CD4-positive, CD25-positive, alpha-beta regulatory T cell (primary cell): ENCODE results near the gene TCF4. TPM values are rescaled to one million over a fixed set of nuclear protein-coding genes. Genes with fewer than 3 reads are reported as not detected.
A peak's percentile ranks its signal among the peaks of the same experiment; 100 is the strongest.

Experiments
- ATAC-seq, 2 donors: fragments of 150-1000 bp; cut with Tn5 transposase; one replicate each; pipeline ENCODE4 v1.10.0; 2021; ENCODE audit warnings: low read depth in 2 of 2, moderate number of reproducible peaks in 2 of 2, moderate library complexity in 1 of 2
- DNase-seq, 3 donors: peaks; one replicate each; pipeline versions ENCODE4 v3.0.0 to v3.0.0-alpha.2; 2012 to 2022; ENCODE audit warnings: mixed read lengths in 1 of 3
- H3K27ac ChIP-seq: one replicate; pipeline ENCODE4 v1.7.0; 2013; ENCODE audit warnings: mild to moderate bottlenecking, low read length; ENCODE audit not compliant: insufficient read depth, poor library complexity, severe bottlenecking
- H3K27me3 ChIP-seq: one replicate; pipeline ENCODE4 v1.7.0; 2013; ENCODE audit warnings: low read length; ENCODE audit not compliant: control insufficient read depth, insufficient read depth
- H3K36me3 ChIP-seq: one replicate; pipeline ENCODE4 v1.7.0; 2013; ENCODE audit warnings: mild to moderate bottlenecking, low read length, moderate library complexity; ENCODE audit not compliant: control insufficient read depth, insufficient read depth
- H3K4me1 ChIP-seq: 2 replicates; pipeline ENCODE4 v1.7.0; 2013; ENCODE audit warnings: mild to moderate bottlenecking, low read length; ENCODE audit not compliant: insufficient read depth, control insufficient read depth, poor library complexity, severe bottlenecking
- H3K4me3 ChIP-seq: one replicate; pipeline ENCODE4 v1.7.0; 2013; ENCODE audit warnings: low read depth, mild to moderate bottlenecking, low read length, moderate library complexity
- H3K9me3 ChIP-seq, 2 experiments: 1 replicate in 1 of 2; 2 replicates in 1 of 2; pipeline ENCODE4 v1.7.0; 2013; ENCODE audit warnings: low read length in 2 of 2, mild to moderate bottlenecking in 1 of 2, moderate library complexity in 1 of 2; ENCODE audit not compliant: control insufficient read depth in 2 of 2
- H3K27ac Mint-ChIP-seq, 3 donors: one replicate each; pipeline ENCODE4 v1.8.0; 2020 to 2022; ENCODE audit warnings: mild to moderate bottlenecking in 3 of 3, mixed read lengths in 3 of 3, moderate library complexity in 2 of 3
- H3K27me3 Mint-ChIP-seq: one replicate; pipeline ENCODE4 v1.8.0; 2022; ENCODE audit warnings: mild to moderate bottlenecking, mixed read lengths
- H3K36me3 Mint-ChIP-seq: one replicate; pipeline ENCODE4 v1.8.0; 2020; ENCODE audit warnings: mixed read lengths
- H3K4me1 Mint-ChIP-seq, 4 donors: one replicate each; pipeline ENCODE4 v1.8.0; 2020 to 2022; ENCODE audit warnings: mixed read lengths in 4 of 4, mild to moderate bottlenecking in 1 of 4
- H3K4me3 Mint-ChIP-seq, 4 donors: one replicate each; pipeline ENCODE4 v1.8.0; 2020 to 2022; ENCODE audit warnings: mild to moderate bottlenecking in 4 of 4, mixed read lengths in 4 of 4, moderate library complexity in 3 of 4
- H3K9me3 Mint-ChIP-seq, 7 donors: one replicate each; pipeline ENCODE4 v1.8.0; 2020 to 2022; ENCODE audit warnings: mixed read lengths in 7 of 7, mild to moderate bottlenecking in 3 of 7, moderate library complexity in 2 of 7
- polyA plus RNA-seq, 4 donors: library from polyadenylated mRNA; unstranded; fragments of 300-500 nt; fragmentation: Illumina TruSeq; gene quantifications; one replicate each; pipeline ENCODE4 v1.2.3, GENCODE V29; 2021
- total RNA-seq: library from RNA; stranded (reverse); gene quantifications from one replicate; pipeline ENCODE4 v1.2.3, GENCODE V29; 2022

Gene TCF4
- total and polyA plus RNA-seq, 5 donors from 2014 or later: 0.06 to 2.4 (median 0.92) TPM

DNA sequence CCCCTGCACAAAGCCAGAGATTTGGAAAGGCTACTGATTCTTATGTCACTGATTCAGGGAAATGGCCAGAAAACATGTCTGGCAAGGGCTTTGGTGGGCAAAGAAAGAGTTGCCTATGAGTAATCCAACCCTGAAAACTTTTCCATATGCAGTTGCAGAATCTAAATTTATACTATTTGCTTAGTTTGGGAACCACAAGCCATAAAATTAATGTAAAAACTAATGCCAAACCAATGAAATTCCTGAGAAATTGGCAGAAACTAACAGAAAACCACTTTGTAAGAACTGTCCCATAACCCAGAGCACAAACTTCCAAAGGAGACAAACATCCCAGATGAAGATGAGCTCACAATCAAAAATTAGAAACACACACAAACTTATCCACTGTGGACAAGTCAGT lies 48.8 kb downstream of the TCF4 start:
- ATAC-seq (no peak), DNase-seq (no peak)
- Mint-ChIP-seq H3K4me3 (no peak overlapping the region), H3K27me3 (peaks cover 4% of the 10 kb centered on the region), H3K4me1 (no peaks in the 10 kb centered on the region), H3K27ac (no peak overlapping the region), H3K9me3 (peaks cover 0 to 7% (median 0%) of the 10 kb centered on the region in 7 donors), H3K36me3 (no peaks in the 10 kb centered on the region)
- Histone ChIP-seq H3K4me3 (no peak overlapping the region), H3K36me3 (no peaks in the 10 kb centered on the region), H3K9me3 (no peaks in the 10 kb centered on the region), H3K27me3 (no peaks in the 10 kb centered on the region), H3K4me1 (no peaks in the 10 kb centered on the region), H3K27ac (no peak overlapping the region)

DNA sequence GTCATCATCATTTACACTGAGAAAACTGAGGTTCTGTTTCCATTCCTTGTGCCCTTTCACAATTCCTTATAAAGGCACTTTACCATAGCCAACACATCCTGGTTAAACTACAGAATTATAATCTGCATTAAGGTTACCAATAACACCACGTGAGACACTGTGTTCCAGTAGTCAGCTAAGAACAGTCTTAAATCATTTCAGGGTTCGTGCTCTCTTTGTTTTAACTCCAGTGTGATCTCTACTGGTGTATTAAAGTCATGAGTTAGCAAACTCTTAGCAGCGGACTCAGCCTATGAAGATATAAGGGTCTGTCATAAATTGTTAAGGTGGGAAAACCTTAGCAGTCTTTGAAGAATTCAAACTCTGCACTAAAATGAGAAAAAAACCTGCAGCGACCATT lies 53.0 kb downstream of the TCF4 start:
- no peak overlapping the region for H3K27ac Mint-ChIP-seq
- DNase-seq: no peak
- Histone ChIP-seq H3K27me3 (no peaks in the 10 kb centered on the region), H3K4me3 (no peak overlapping the region), H3K9me3 (no peaks in the 10 kb centered on the region), H3K27ac (no peak overlapping the region), H3K4me1 (no peaks in the 10 kb centered on the region), H3K36me3 (no peaks in the 10 kb centered on the region)
- H3K27me3 Mint-ChIP-seq: no peaks in the 10 kb centered on the region
- H3K9me3 Mint-ChIP-seq: peaks cover 0 to 7% (median 2%) of the 10 kb centered on the region in 7 donors
- no peak overlapping the region for H3K4me3 Mint-ChIP-seq
- H3K4me1 Mint-ChIP-seq: no peaks in the 10 kb centered on the region
- no peak for ATAC-seq
- no peaks in the 10 kb centered on the region for H3K36me3 Mint-ChIP-seq

DNA sequence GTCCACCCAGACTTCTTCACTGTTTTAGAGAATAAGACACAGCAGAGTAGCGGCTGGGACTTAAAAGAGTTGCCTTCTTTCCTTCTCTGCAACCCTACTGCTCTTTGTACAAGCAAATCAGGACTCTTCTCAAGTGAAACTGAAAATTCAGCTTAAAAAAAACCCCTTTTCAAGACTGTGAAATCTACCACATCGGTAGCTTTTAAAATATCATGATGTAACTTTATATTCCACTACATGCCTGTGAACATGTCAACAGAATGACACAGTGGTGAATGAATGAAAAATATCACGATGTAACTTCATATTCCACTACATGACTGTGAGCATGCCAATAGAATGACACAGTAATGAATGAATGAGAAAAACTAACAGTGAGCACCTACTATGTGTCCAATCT lies 53.4 kb downstream of the TCF4 start:
- H3K36me3 Mint-ChIP-seq: no peaks in the 10 kb centered on the region
- no peaks in the 10 kb centered on the region for H3K9me3 ChIP-seq
- H3K27me3 ChIP-seq: no peaks in the 10 kb centered on the region
- H3K4me1 Mint-ChIP-seq: no peaks in the 10 kb centered on the region
- peaks cover 0 to 7% (median 2%) of the 10 kb centered on the region in 7 donors for H3K9me3 Mint-ChIP-seq
- H3K27me3 Mint-ChIP-seq: no peaks in the 10 kb centered on the region
- no peaks in the 10 kb centered on the region for H3K36me3 ChIP-seq
- no peak for ATAC-seq
- no peak overlapping the region for H3K4me3 ChIP-seq
- H3K27ac Mint-ChIP-seq: no peak overlapping the region
- H3K27ac ChIP-seq: no peak overlapping the region
- H3K4me3 Mint-ChIP-seq: no peak overlapping the region
- no peak for DNase-seq
- no peaks in the 10 kb centered on the region for H3K4me1 ChIP-seq

DNA sequence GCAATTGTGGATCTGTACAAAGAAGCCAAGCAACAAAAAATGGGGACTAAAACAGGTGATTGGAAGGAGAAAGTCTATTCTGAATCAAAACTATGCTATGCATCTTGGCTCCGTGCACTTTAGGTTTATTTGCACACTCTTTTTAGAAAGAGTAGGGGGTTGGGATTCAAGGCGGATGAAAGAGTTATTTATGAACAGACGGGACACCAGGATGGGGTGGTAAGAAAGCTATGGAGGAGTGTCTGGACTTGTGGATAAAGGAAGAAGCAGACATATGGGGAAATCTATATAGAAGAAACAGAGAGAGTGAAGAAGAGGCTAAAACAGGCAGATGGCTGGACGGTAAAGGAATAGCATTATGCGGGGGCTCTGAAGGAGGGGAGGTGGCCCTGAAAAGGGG lies 57.8 kb downstream of the TCF4 start:
- no peaks in the 10 kb centered on the region for H3K36me3 Mint-ChIP-seq
- Histone ChIP-seq H3K9me3 (no peaks in the 10 kb centered on the region), H3K4me3 (no peak overlapping the region), H3K27me3 (no peaks in the 10 kb centered on the region), H3K27ac (no peak overlapping the region), H3K36me3 (no peaks in the 10 kb centered on the region), H3K4me1 (no peaks in the 10 kb centered on the region)
- H3K4me1 Mint-ChIP-seq: no peaks in the 10 kb centered on the region
- ATAC-seq: no peak
- H3K9me3 Mint-ChIP-seq: peaks cover 0 to 5% (median 0%) of the 10 kb centered on the region in 7 donors
- DNase-seq: no peak
- no peak overlapping the region for H3K27ac Mint-ChIP-seq
- no peak overlapping the region for H3K4me3 Mint-ChIP-seq
- H3K27me3 Mint-ChIP-seq: no peaks in the 10 kb centered on the region

DNA sequence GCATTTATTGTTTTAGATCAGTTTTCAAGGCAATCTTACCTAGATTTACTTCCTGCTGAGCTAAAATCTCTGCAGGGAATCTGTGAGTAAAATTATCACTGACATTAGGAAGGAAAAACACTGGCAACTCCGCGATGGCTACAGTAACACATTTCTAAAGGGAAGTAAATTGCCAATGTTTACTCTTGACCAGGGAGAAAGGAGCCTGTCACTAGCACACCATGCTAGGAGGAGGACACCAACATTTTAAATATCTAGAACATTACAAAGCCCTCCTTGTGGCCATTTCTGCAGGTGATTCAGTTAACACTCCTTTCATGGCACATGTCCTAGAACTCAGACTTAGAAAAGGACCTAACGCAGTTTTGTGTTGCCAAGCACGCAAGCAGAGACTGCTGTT lies 58.4 kb downstream of the TCF4 start:
- Mint-ChIP-seq H3K36me3 (no peaks in the 10 kb centered on the region), H3K27me3 (no peaks in the 10 kb centered on the region), H3K4me3 (no peak overlapping the region), H3K27ac (no peak overlapping the region), H3K4me1 (no peaks in the 10 kb centered on the region), H3K9me3 (peaks cover 0 to 5% (median 0%) of the 10 kb centered on the region in 7 donors)
- no peaks in the 10 kb centered on the region for H3K36me3 ChIP-seq
- no peaks in the 10 kb centered on the region for H3K9me3 ChIP-seq
- H3K27me3 ChIP-seq: no peaks in the 10 kb centered on the region
- ATAC-seq (no peak), DNase-seq (no peak)
- no peak overlapping the region for H3K27ac ChIP-seq
- H3K4me3 ChIP-seq: no peak overlapping the region
- H3K4me1 ChIP-seq: no peaks in the 10 kb centered on the region

DNA sequence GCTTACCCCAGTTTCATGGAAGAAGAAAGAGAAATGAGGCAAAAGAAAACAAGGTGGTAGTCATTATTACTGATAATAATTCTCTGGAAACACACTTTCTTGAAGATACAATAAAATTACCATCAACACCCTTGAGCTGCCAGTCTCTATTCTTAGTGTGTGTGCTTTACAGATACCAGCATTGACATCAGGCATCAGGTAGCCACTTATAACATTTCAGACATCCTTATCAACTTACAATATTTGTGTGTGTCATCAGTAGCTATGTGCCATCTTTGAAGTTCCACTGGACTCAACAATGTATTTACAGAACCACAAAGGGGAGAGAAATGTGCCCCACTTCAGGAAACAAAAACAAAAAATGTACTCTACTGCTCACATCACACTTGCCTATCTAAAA lies 62.1 kb downstream of the TCF4 start:
- H3K27ac Mint-ChIP-seq: no peak overlapping the region
- H3K36me3 Mint-ChIP-seq: no peaks in the 10 kb centered on the region
- H3K36me3 ChIP-seq: no peaks in the 10 kb centered on the region
- no peak overlapping the region for H3K4me3 ChIP-seq
- H3K27me3 ChIP-seq: no peaks in the 10 kb centered on the region
- ATAC-seq: no peak
- no peak overlapping the region for H3K27ac ChIP-seq
- H3K9me3 ChIP-seq: no peaks in the 10 kb centered on the region
- DNase-seq: no peak
- H3K4me3 Mint-ChIP-seq: no peak overlapping the region
- H3K9me3 Mint-ChIP-seq: peaks cover 0 to 5% (median 0%) of the 10 kb centered on the region in 7 donors
- H3K4me1 Mint-ChIP-seq: no peaks in the 10 kb centered on the region
- H3K27me3 Mint-ChIP-seq: no peaks in the 10 kb centered on the region
- H3K4me1 ChIP-seq: no peaks in the 10 kb centered on the region

DNA sequence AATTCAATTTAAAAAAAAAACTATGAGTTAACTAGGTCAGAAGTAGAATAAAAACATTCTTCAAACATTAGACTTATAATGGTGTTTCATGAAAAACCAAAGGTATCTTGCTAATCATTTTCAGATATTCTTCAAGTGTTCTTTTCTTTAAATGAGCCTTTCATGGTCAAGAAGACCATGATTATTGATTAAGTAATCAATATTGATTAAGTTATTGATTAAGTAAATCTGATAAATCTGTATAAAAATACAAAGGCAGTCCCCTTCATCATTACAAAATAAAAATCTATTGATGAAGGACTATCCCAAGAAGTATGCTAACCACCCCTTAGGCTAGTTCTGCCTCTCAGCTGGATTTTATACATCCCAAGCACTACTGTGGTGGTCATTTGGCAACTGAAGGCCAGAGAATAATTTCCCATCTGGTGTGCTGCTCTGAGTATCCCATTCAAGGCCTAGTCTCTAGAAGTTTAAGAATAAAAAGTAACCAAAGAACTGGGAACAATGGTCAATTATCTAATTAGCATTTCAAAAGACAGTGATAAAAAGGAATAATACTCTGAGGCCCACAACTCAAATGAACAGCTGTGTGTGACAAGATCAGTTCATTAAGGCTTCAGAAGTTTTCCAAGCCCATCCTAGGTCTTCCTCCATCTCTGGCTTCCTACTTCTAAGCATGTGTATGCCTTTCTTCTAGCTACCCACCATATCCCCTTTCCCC lies 63.5 kb downstream of the TCF4 start:
- H3K27ac ChIP-seq: no peak overlapping the region
- Mint-ChIP-seq H3K9me3 (peaks cover 0 to 5% (median 0%) of the 10 kb centered on the region in 7 donors), H3K36me3 (no peaks in the 10 kb centered on the region), H3K27ac (no peak overlapping the region), H3K27me3 (no peaks in the 10 kb centered on the region), H3K4me3 (peak overlapping the region in 1 of 4 donors; percentile 71), H3K4me1 (no peaks in the 10 kb centered on the region)
- H3K4me1 ChIP-seq: no peaks in the 10 kb centered on the region
- no peaks in the 10 kb centered on the region for H3K9me3 ChIP-seq
- no peaks in the 10 kb centered on the region for H3K27me3 ChIP-seq
- no peaks in the 10 kb centered on the region for H3K36me3 ChIP-seq
- H3K4me3 ChIP-seq: no peak overlapping the region
- DNase-seq: no peak
- no peak for ATAC-seq

DNA sequence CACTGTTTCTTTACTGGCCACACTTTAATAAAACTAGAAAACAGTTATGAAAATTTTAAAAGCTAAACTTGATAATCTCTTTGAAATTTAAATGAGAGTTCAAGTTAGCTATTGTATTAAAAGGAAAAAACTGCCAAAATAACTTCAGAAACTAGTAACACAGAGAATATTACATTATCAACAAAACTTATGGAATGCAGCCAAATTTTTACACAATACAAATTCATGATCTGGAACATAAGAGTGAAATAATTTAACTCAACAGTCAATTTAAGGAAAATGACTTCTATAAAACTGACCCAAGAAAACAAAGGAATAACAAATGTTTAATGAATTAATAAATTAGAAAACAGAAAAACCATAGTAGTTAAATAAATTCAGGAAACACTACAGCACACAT lies 65.0 kb downstream of the TCF4 start:
- no peaks in the 10 kb centered on the region for H3K9me3 ChIP-seq
- ATAC-seq (no peak), DNase-seq (no peak)
- H3K27ac ChIP-seq: no peak overlapping the region
- H3K27ac Mint-ChIP-seq: no peak overlapping the region
- no peaks in the 10 kb centered on the region for H3K36me3 Mint-ChIP-seq
- H3K4me3 ChIP-seq: no peak overlapping the region
- no peaks in the 10 kb centered on the region for H3K4me1 Mint-ChIP-seq
- no peak overlapping the region for H3K4me3 Mint-ChIP-seq
- H3K9me3 Mint-ChIP-seq: peaks cover 0 to 5% (median 0%) of the 10 kb centered on the region in 7 donors
- no peaks in the 10 kb centered on the region for H3K27me3 ChIP-seq
- no peaks in the 10 kb centered on the region for H3K27me3 Mint-ChIP-seq
- no peaks in the 10 kb centered on the region for H3K4me1 ChIP-seq
- H3K36me3 ChIP-seq: no peaks in the 10 kb centered on the region
